NCI-H187 (cell line): ENCODE data around the gene ZNF358.
A peak's percentile ranks its signal among the peaks of the same experiment; 100 is the strongest.
"Not testable (repeated sequence)": the region's sequence is repeated elsewhere in the genome, so short reads cannot be mapped to it uniquely, and the experiment has no call there.

Experiments
- DNase-seq, 2 experiments: peaks; one replicate each; lab custom pipeline; 2025; lab: John Stamatoyannopoulos, UW

Gene ZNF358

GRCh38 chr19:7535998-7536695 lies 20.2 kb downstream of the ZNF358 start:
- no peak for DNase-seq

GRCh38 chr19:7538990-7539389 lies 23.1 kb downstream of the ZNF358 start:
- DNase-seq, result not testable (repeated sequence)

- DNase-seq, result no peak
These were observed 24.0 kb downstream of the ZNF358 start for GRCh38 chr19:7539827-7540425.

- no peak for DNase-seq
These were observed 25.0 kb downstream of the ZNF358 start for GRCh38 chr19:7540761-7541474.

- no peak for DNase-seq
These were observed 25.5 kb downstream of the ZNF358 start for GRCh38 chr19:7541475-7541824.

GRCh38 chr19:7541828-7542443 lies 26.0 kb downstream of the ZNF358 start:
- no peak for DNase-seq

- no peak for DNase-seq
These were observed 26.8 kb downstream of the ZNF358 start for GRCh38 chr19:7542556-7543348.

GRCh38 chr19:7544626-7545025 lies 28.7 kb downstream of the ZNF358 start:
- no peak for DNase-seq

- DNase-seq, result no peak
These were observed 29.4 kb downstream of the ZNF358 start for GRCh38 chr19:7545300-7545699.

- DNase-seq, result no peak
These were observed 30.0 kb downstream of the ZNF358 start for GRCh38 chr19:7545904-7546303.

GRCh38 chr19:7547159-7547558 lies 31.3 kb downstream of the ZNF358 start:
- DNase-seq, result no peak

GRCh38 chr19:7549429-7550148 lies 33.7 kb downstream of the ZNF358 start:
- DNase-seq, result no peak

- DNase-seq, result no peak
These were observed 34.4 kb downstream of the ZNF358 start for GRCh38 chr19:7550169-7550770.

GRCh38 chr19:7550987-7551761 lies 35.3 kb downstream of the ZNF358 start:
- peak; percentile 54 to 74 for DNase-seq

- no peak for DNase-seq
These were observed 36.9 kb downstream of the ZNF358 start for GRCh38 chr19:7552781-7553180.

- DNase-seq, result no peak
These were observed 38.7 kb downstream of the ZNF358 start for GRCh38 chr19:7554565-7554964.

- DNase-seq, result no peak
These were observed 39.3 kb downstream of the ZNF358 start for GRCh38 chr19:7554990-7555864.

- DNase-seq, result no peak
These were observed 40.9 kb downstream of the ZNF358 start for GRCh38 chr19:7556696-7557315.

GRCh38 chr19:7558667-7559066 lies 42.8 kb downstream of the ZNF358 start:
- DNase-seq, result no peak
